HEK293 (cell line): Measurements from ENCODE around the gene CSDE1.

Experiments used
- ATF2 ChIP-seq: fragments of 450-650 bp; formaldehyde crosslinking; IDR thresholded peaks from 2 replicates; pipeline ENCODE4 v1.5.1; 2016; ENCODE audit warnings: missing biosample characterization, missing genetic modification characterization, low read depth
- CTCF ChIP-seq: fragments of 450-650 bp; formaldehyde crosslinking; IDR thresholded peaks from 2 replicates; pipeline ENCODE4 v1.5.1; 2016; ENCODE audit warnings: missing biosample characterization, missing genetic modification characterization
- KLF1 ChIP-seq: fragments of 450-650 bp; formaldehyde crosslinking; IDR thresholded peaks from 2 replicates; pipeline ENCODE4 v1.5.1; 2016; ENCODE audit warnings: missing biosample characterization, missing genetic modification characterization
- MEIS1 ChIP-seq: sonication (generic); formaldehyde crosslinking; IDR thresholded peaks from 2 replicates; pipeline ENCODE4 v1.8.1; 2022; ENCODE audit warnings: missing genetic modification reagents, mild to moderate bottlenecking, borderline replicate concordance
- SALL2 ChIP-seq: fragments of 450-650 bp; formaldehyde crosslinking; IDR thresholded peaks from 2 replicates; pipeline ENCODE4 v1.5.0; 2017; ENCODE audit warnings: missing biosample characterization, mild to moderate bottlenecking, missing genetic modification characterization, borderline replicate concordance
- ZBTB44 ChIP-seq: fragments of 450-650 bp; IDR thresholded peaks from 2 replicates; pipeline ENCODE4 v1.5.1; 2018; ENCODE audit warnings: missing biosample characterization, mild to moderate bottlenecking, missing genetic modification characterization
- ZNF114 ChIP-seq: fragments of 450-650 bp; formaldehyde crosslinking; IDR thresholded peaks from 2 replicates; pipeline ENCODE4 v1.5.0; 2017; ENCODE audit warnings: missing biosample characterization, missing genetic modification characterization
- ZNF19 ChIP-seq: fragments of 450-650 bp; formaldehyde crosslinking; IDR thresholded peaks from 2 replicates; pipeline ENCODE4; 2016; ENCODE audit warnings: missing biosample characterization, missing genetic modification characterization, low read depth
- ZNF776 ChIP-seq: fragments of 450-650 bp; formaldehyde crosslinking; IDR thresholded peaks from 2 replicates; pipeline ENCODE4 v1.5.0; 2017; ENCODE audit warnings: missing biosample characterization, missing genetic modification characterization, borderline replicate concordance

- TF ChIP-seq ZNF114 (tag by site-specific recombination) (no peak), SALL2 (no peak), KLF1 (tag by site-specific recombination) (no peak), MEIS1 (CRISPR knock-in tag) (no peak), CTCF (no peak), ZNF776 (tag by site-specific recombination) (no peak), ATF2 (tag by site-specific recombination) (no peak), ZBTB44 (tag by site-specific recombination) (no peak), ZNF19 (tag by site-specific recombination) (no peak)
These were observed 38.9 kb downstream of the CSDE1 start for GRCh38 chr1:114718661-114719423.
